OCI-LY3 (cell line): ENCODE data around the gene ITGA3.

ENCODE experiments used
- H2AFZ ChIP-seq: fragments of 200-600, 300-600 bp; shearing (Covaris generic); 2 replicates; pipeline ENCODE4 v1.6.0; 2014; ENCODE audit warnings: antibody characterized with exemption, low read depth, low read length
- H3K27ac ChIP-seq: fragments of 200-600, 300-600 bp; sonication (generic); 2 replicates; pipeline ENCODE4 v1.5.1; 2014; ENCODE audit warnings: mild to moderate bottlenecking, low read length, moderate library complexity, mixed read lengths
- H3K27me3 ChIP-seq: fragments of 200-600, 300-600 bp; sonication (generic); 2 replicates; pipeline ENCODE4 v1.6.1; 2014; ENCODE audit warnings: low read depth, low read length, mixed read lengths
- H3K36me3 ChIP-seq: fragments of 200-600, 300-600 bp; sonication (generic); replicated peaks from 2 replicates; pipeline ENCODE3; 2014; ENCODE audit warnings: low read depth, low read length, mixed read lengths
- H3K4me1 ChIP-seq: fragments of 300-600, 200-600 bp; sonication (generic); 2 replicates; pipeline ENCODE4 v1.6.1; 2014; ENCODE audit warnings: low read length, mixed read lengths
- H3K4me2 ChIP-seq: fragments of 200-600, 300-600 bp; sonication (generic); 2 replicates; pipeline ENCODE4 v1.6.1; 2014; ENCODE audit warnings: low read length, mixed read lengths
- H3K4me3 ChIP-seq: fragments of 300-600, 200-600 bp; sonication (generic); 2 replicates; pipeline ENCODE4 v1.5.1; 2014; ENCODE audit warnings: antibody characterized with exemption, mild to moderate bottlenecking, low read length, moderate library complexity
- H3K79me2 ChIP-seq: fragments of 300-600, 200-600 bp; shearing (Covaris generic); 2 replicates; pipeline ENCODE4 v1.6.1; 2014; ENCODE audit warnings: mild to moderate bottlenecking, low read length, mixed read lengths
- H3K9ac ChIP-seq: fragments of 300-600, 200-600 bp; shearing (Covaris generic); 2 replicates; pipeline ENCODE4 v1.6.0; 2014; ENCODE audit warnings: mild to moderate bottlenecking, low read length, moderate library complexity
- H3K9me3 ChIP-seq: fragments of 200-600, 300-600 bp; shearing (Covaris generic); 2 replicates; pipeline ENCODE4 v1.6.1; 2014; ENCODE audit warnings: low read length, mixed read lengths; ENCODE audit not compliant: insufficient read depth
- H4K20me1 ChIP-seq: fragments of 200-600, 300-600 bp; sonication (generic); 2 replicates; pipeline ENCODE4 v1.6.1; 2016; ENCODE audit warnings: low read length, mixed read lengths; ENCODE audit not compliant: insufficient read depth
- CTCF ChIP-seq: fragments of 200-600, 300-600 bp; sonication (generic); IDR thresholded peaks from 2 replicates; pipeline ENCODE4 v1.5.1; 2014; ENCODE audit warnings: antibody characterized with exemption, low read length, low read depth
- EZH2phosphoT487 ChIP-seq: fragments of 200-600 bp; shearing (Covaris generic); IDR thresholded peaks from 2 replicates; pipeline ENCODE4 v1.6.1; 2018; ENCODE audit warnings: antibody characterized with exemption, mixed run types, low read depth

Gene ITGA3

GRCh38 chr17:50026837-50027171, 29.1 kb upstream of the ITGA3 start:
- Histone ChIP-seq H3K27ac (no peak overlapping the region), H4K20me1 (no peaks in the 10 kb centered on the region), H3K9ac (peak overlapping the region; percentile 33), H3K79me2 (no peaks in the 10 kb centered on the region), H3K4me2 (peak overlapping the region; percentile 85), H3K36me3 (no peaks in the 10 kb centered on the region), H3K9me3 (no peaks in the 10 kb centered on the region; the same call in 1 of the 2 replicates), H3K27me3 (peaks cover 7% of the 10 kb centered on the region; the same call in 1 of the 2 replicates), H3K4me3 (peak overlapping the region; percentile 73), H3K4me1 (peaks cover 8% of the 10 kb centered on the region; the same call in 1 of the 2 replicates), H2AFZ (peak overlapping the region; percentile 84)
- TF ChIP-seq EZH2phosphoT487 (no peak), CTCF (peak; percentile 83)

- peak overlapping the region; percentile 85 for H3K4me2 ChIP-seq
- TF ChIP-seq CTCF = no peak; the same call in none of the 2 replicates
- TF ChIP-seq EZH2phosphoT487 = no peak
- no peaks in the 10 kb centered on the region for H4K20me1 ChIP-seq
- H2AFZ ChIP-seq = peak overlapping the region; percentile 84
- no peaks in the 10 kb centered on the region for H3K79me2 ChIP-seq
- H3K4me1 ChIP-seq = peaks cover 8% of the 10 kb centered on the region; the same call in 1 of the 2 replicates
- peak overlapping the region; percentile 73 for H3K4me3 ChIP-seq
- peaks cover 7% of the 10 kb centered on the region; the same call in 1 of the 2 replicates for H3K27me3 ChIP-seq
- H3K36me3 ChIP-seq = no peaks in the 10 kb centered on the region
- no peaks in the 10 kb centered on the region; the same call in 1 of the 2 replicates for H3K9me3 ChIP-seq
- H3K27ac ChIP-seq = no peak overlapping the region
- H3K9ac ChIP-seq = peak overlapping the region; percentile 33
Observed at GRCh38 chr17:50027172-50027880, 28.6 kb upstream of the ITGA3 start.

GRCh38 chr17:50027881-50028735, 27.8 kb upstream of the ITGA3 start:
- no peaks in the 10 kb centered on the region for H4K20me1 ChIP-seq
- no peak overlapping the region for H2AFZ ChIP-seq
- H3K4me2 ChIP-seq = peak overlapping the region; percentile 85; the same call in 1 of the 2 replicates
- no peak overlapping the region for H3K27ac ChIP-seq
- H3K79me2 ChIP-seq = no peaks in the 10 kb centered on the region
- no peak overlapping the region for H3K4me3 ChIP-seq
- no peaks in the 10 kb centered on the region; the same call in 1 of the 2 replicates for H3K9me3 ChIP-seq
- peaks cover 7% of the 10 kb centered on the region; the same call in 1 of the 2 replicates for H3K27me3 ChIP-seq
- no peak overlapping the region for H3K9ac ChIP-seq
- TF ChIP-seq EZH2phosphoT487 = no peak
- no peak for TF ChIP-seq CTCF
- H3K4me1 ChIP-seq = peaks cover 8% of the 10 kb centered on the region; the same call in 1 of the 2 replicates
- no peaks in the 10 kb centered on the region for H3K36me3 ChIP-seq

GRCh38 chr17:50028736-50029120, 27.2 kb upstream of the ITGA3 start:
- H3K4me3 ChIP-seq = no peak overlapping the region
- no peaks in the 10 kb centered on the region for H3K79me2 ChIP-seq
- H3K4me1 ChIP-seq = peaks cover 8% of the 10 kb centered on the region; the same call in 1 of the 2 replicates
- H3K36me3 ChIP-seq = no peaks in the 10 kb centered on the region
- H4K20me1 ChIP-seq = no peaks in the 10 kb centered on the region
- H3K9me3 ChIP-seq = no peaks in the 10 kb centered on the region; the same call in 1 of the 2 replicates
- TF ChIP-seq CTCF = no peak
- no peak for TF ChIP-seq EZH2phosphoT487
- H2AFZ ChIP-seq = no peak overlapping the region
- H3K4me2 ChIP-seq = no peak overlapping the region
- H3K9ac ChIP-seq = no peak overlapping the region
- no peak overlapping the region for H3K27ac ChIP-seq
- H3K27me3 ChIP-seq = peaks cover 13% of the 10 kb centered on the region; the same call in 1 of the 2 replicates
